Kidney (tissue), 14 donors: ENCODE measurements around the gene PKD1L1. TPM values are rescaled to one million over a fixed set of nuclear protein-coding genes. Genes with fewer than 3 reads are reported as not detected.
"Not testable (repeated sequence)": the region's sequence is repeated elsewhere in the genome, so short reads cannot be mapped to it uniquely, and the experiment has no call there.

Experiments used
- DNase-seq, 5 donors: peaks; one replicate each; pipeline ENCODE4 v3.0.0-alpha.2; 2013 to 2020
- FAIRE-seq: peaks from 2 replicates; lab custom pipeline; 2012; peaks lifted over from hg19 to GRCh38; lab: Jason Lieb, UNC
- H3K27ac ChIP-seq, 2 donors: one replicate each; pipeline ENCODE4 v1.7.0; 2013; ENCODE audit warnings: low read depth in 2 of 2, low read length in 2 of 2, inconsistent platforms in 1 of 2
- H3K27me3 ChIP-seq: one replicate; pipeline ENCODE4 v1.7.1; 2013; ENCODE audit warnings: low read length, inconsistent platforms; ENCODE audit not compliant: control insufficient read depth, insufficient read depth
- H3K36me3 ChIP-seq, 3 donors: one replicate each; pipeline versions ENCODE4 v1.7.0 to v1.7.1; 2013; ENCODE audit warnings: low read length in 3 of 3, control low read depth in 1 of 3, inconsistent platforms in 1 of 3; ENCODE audit not compliant: insufficient read depth in 3 of 3, control insufficient read depth in 2 of 3
- H3K4me1 ChIP-seq, 3 donors: one replicate each; pipeline versions ENCODE4 v1.7.0 to v1.7.1; 2013; ENCODE audit warnings: low read length in 3 of 3, inconsistent platforms in 1 of 3, low read depth in 1 of 3; ENCODE audit not compliant: control insufficient read depth in 2 of 3, insufficient read depth in 2 of 3
- H3K4me3 ChIP-seq, 3 donors: one replicate each; pipeline versions ENCODE4 v1.7.0 to v1.8.1; 2013; ENCODE audit warnings: low read length in 3 of 3, control low read depth in 1 of 3, inconsistent platforms in 1 of 3
- H3K9ac ChIP-seq, 3 donors: one replicate each; pipeline versions ENCODE4 v1.7.0 to v1.7.1; 2013; ENCODE audit warnings: low read length in 3 of 3, control low read depth in 1 of 3, inconsistent platforms in 1 of 3
- H3K9me3 ChIP-seq, 3 donors: one replicate each; pipeline versions ENCODE4 v1.7.0 to v1.7.1; 2013; ENCODE audit warnings: low read length in 3 of 3, control low read depth in 1 of 3, inconsistent platforms in 1 of 3; ENCODE audit not compliant: control insufficient read depth in 2 of 3, insufficient read depth in 1 of 3
- CTCF ChIP-seq: IDR thresholded peaks from 3 replicates; pipeline ENCODE4 v1.5.1; 2012; ENCODE audit warnings: mild to moderate bottlenecking, moderate library complexity, borderline replicate concordance; ENCODE audit not compliant: insufficient read depth; ENCODE audit errors: extremely low read depth
- intact Hi-C: fragments of 100-400 bp; cut with DNase I; formaldehyde crosslinking; loops from one replicate; pipeline ENCODE4 v1.11.1; 2022
- polyA plus RNA-seq: library from polyadenylated mRNA; stranded (reverse); fragments of 350-450 nt; fragmentation: Illumina TruSeq; extraction: RNeasy Lipid Tissue Mini Kit (QIAGEN cat#74804); gene quantifications from one replicate; pipeline ENCODE4 v1.2.3, GENCODE V29; 2014; ENCODE audit warnings: low read depth, low replicate concordance; ENCODE audit not compliant: insufficient read depth
- total RNA-seq: library from RNA; stranded (reverse); fragmentation: NEBNext Ultra II Directional; extraction: Animal tissue kit (Norgen Biotek cat#: 25700); gene quantifications from one replicate; pipeline ENCODE4 v1.2.1, GENCODE V29; 2021
- donor health status: control.
- donor health status: control.
- donor health status: control.
- donor health status: control.
- donor health status: control.
- donor health status: DM: yes; HTN: yes; CAD: no.
- donor health status: Normal renal cell carcinoma (clear cell type).

Gene PKD1L1
- total and polyA plus RNA-seq, 2 donors from 2014 or later = 0.32 to 0.82 TPM

DNA sequence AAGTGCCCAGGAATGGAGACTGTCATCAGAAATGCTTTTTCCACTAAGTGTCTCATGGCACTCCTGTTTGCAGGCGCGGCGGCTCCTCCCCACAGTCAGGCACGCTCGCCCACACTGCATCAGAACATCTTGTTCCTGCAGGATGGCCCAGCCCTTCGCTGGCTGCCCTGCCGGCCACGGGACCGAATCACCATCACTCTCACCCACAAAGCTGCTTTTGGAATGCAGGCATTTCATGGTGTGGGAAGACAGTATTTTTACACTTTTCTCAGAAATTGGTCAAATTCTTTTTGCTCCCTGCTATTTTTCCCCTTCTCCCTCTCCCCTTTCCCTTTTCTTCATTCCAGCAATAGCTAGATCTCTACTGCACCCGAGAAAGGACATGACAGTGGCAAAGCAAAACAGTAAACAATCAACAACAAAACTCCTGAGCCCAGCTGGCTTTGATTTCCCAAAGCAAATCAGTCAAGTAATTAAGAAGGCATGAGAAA is 190.3 kb downstream of the PKD1L1 start:
- TF ChIP-seq CTCF = no peak
- Histone ChIP-seq H3K4me3 (no peak overlapping the region), H3K4me1 (peaks cover 0 to 4% (median 2%) of the 10 kb centered on the region in 3 donors), H3K27ac (peak overlapping the region in 1 of 2 donors; percentile 70), H3K36me3 (no peaks in the 10 kb centered on the region), H3K9ac (no peak overlapping the region), H3K9me3 (no peaks in the 10 kb centered on the region), H3K27me3 (no peaks in the 10 kb centered on the region)
- intact Hi-C loops = no loop called here
- DNase-seq (peak in 1 of 5 donors; percentile 95), FAIRE-seq (no peak)

GRCh38 chr7:47756636-47757035 is 191.6 kb downstream of the PKD1L1 start:
- H3K27me3 ChIP-seq = no peaks in the 10 kb centered on the region
- FAIRE-seq (no peak), DNase-seq (no peak)
- H3K9ac ChIP-seq = no peak overlapping the region
- H3K4me3 ChIP-seq = no peak overlapping the region
- no peaks in the 10 kb centered on the region for H3K9me3 ChIP-seq
- no peak overlapping the region for H3K27ac ChIP-seq
- peaks cover 0 to 4% (median 0%) of the 10 kb centered on the region in 3 donors for H3K4me1 ChIP-seq
- no peaks in the 10 kb centered on the region for H3K36me3 ChIP-seq
- TF ChIP-seq CTCF = no peak
- intact Hi-C loops = no loop called here

DNA sequence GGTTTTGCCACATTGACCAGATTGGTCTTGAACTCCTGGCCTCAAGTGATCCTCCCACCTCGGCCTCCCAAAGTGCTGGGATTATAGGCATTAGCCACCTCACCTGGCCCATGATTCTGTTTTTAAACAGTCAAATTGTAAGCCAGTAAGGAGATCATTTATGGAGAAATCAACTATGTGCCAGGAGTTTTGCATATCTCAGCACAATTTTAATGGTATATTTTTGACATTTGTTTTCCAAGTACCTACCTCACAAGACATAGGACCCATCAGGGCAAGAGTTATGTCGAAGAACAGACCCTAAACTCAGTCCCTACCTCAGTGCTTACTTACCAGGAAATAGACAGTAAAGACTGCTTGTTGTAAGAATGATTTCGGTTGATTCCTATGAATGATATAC is 193.0 kb downstream of the PKD1L1 start:
- Histone ChIP-seq H3K27me3 (no peaks in the 10 kb centered on the region), H3K9ac (no peak overlapping the region), H3K9me3 (no peaks in the 10 kb centered on the region), H3K4me1 (peaks cover 0 to 4% (median 0%) of the 10 kb centered on the region in 3 donors), H3K27ac (no peak overlapping the region), H3K4me3 (no peak overlapping the region), H3K36me3 (no peaks in the 10 kb centered on the region)
- FAIRE-seq = no peak
- intact Hi-C loops = no loop called here
- no peak for DNase-seq
- TF ChIP-seq CTCF = no peak

- intact Hi-C loops, FAIRE-seq, H3K27me3 ChIP-seq, DNase-seq, H3K9me3 ChIP-seq, H3K36me3 ChIP-seq, H3K9ac ChIP-seq, H3K4me3 ChIP-seq, H3K4me1 ChIP-seq, H3K27ac ChIP-seq: not testable (repeated sequence)
Measured at GRCh38 chr7:47751724-47752123, 196.5 kb downstream of the PKD1L1 start.
